Calu3 (cell line): ENCODE measurements around the gene HEMK1. TPM values are rescaled to one million over a fixed set of nuclear protein-coding genes. Genes with fewer than 3 reads are reported as not detected.

Source experiments
- BruUV-seq: library from RNA; stranded (reverse); fragments of 400-500 nt; replicated peaks from 2 replicates; lab custom pipeline; 2021; lab: Mats Ljungman, UMichigan
- CTCF ChIA-PET: fragments of 300-600 bp; sonication (Branson Sonifier 250); formaldehyde crosslinking; loops from one replicate; lab custom pipeline; 2022; ENCODE audit warnings: antibody characterized with exemption; lab: Charles Lee
- DNase-seq: peaks from one replicate; pipeline ENCODE4 v3.0.0; 2022
- H3K27ac Mint-ChIP-seq: one replicate; pipeline ENCODE4 v1.8.0; 2022; ENCODE audit warnings: mixed read lengths; ENCODE audit not compliant: unreplicated experiment
- H3K27me3 Mint-ChIP-seq: one replicate; pipeline ENCODE4 v1.8.0; 2022; ENCODE audit warnings: mixed read lengths; ENCODE audit not compliant: unreplicated experiment
- H3K36me3 Mint-ChIP-seq: one replicate; pipeline ENCODE4 v1.8.0; 2022; ENCODE audit warnings: mild to moderate bottlenecking, moderate library complexity, mixed read lengths; ENCODE audit not compliant: insufficient read depth, unreplicated experiment
- H3K4me1 Mint-ChIP-seq: one replicate; pipeline ENCODE4 v1.8.0; 2022; ENCODE audit warnings: mild to moderate bottlenecking, low read depth, mixed read lengths; ENCODE audit not compliant: unreplicated experiment
- H3K4me3 Mint-ChIP-seq: one replicate; pipeline ENCODE4 v1.8.0; 2022; ENCODE audit warnings: mild to moderate bottlenecking, low read depth, moderate library complexity, mixed read lengths; ENCODE audit not compliant: unreplicated experiment
- H3K9me3 Mint-ChIP-seq: one replicate; pipeline ENCODE4 v1.8.0; 2022; ENCODE audit warnings: low read depth, mixed read lengths; ENCODE audit not compliant: unreplicated experiment
- CTCF ChIP-seq: fragments of 200-600 bp; IDR thresholded peaks from one replicate; pipeline ENCODE4 v1.8.0; 2022; ENCODE audit warnings: antibody characterized with exemption; ENCODE audit not compliant: unreplicated experiment
- intact Hi-C: fragments of 100-400 bp; cut with micrococcal nuclease; formaldehyde crosslinking; loops from one replicate; pipeline ENCODE4 v1.10.0; 2022; ENCODE audit not compliant: unreplicated experiment
- total RNA-seq: library from RNA; stranded (reverse); gene quantifications from 2 replicates; pipeline ENCODE4 v1.2.3, GENCODE V29; 2022

Gene HEMK1
- total RNA-seq, 1 experiment from 2014 or later = 20.0 TPM

- DNase-seq = no peak
- Mint-ChIP-seq H3K27ac (no peak overlapping the region), H3K27me3 (no peaks in the 10 kb centered on the region), H3K36me3 (no peaks in the 10 kb centered on the region), H3K4me1 (no peaks in the 10 kb centered on the region), H3K9me3 (no peaks in the 10 kb centered on the region), H3K4me3 (no peak overlapping the region)
- CTCF ChIA-PET = no interaction called here
- intact Hi-C loops = no loop called here
- no peak for TF ChIP-seq CTCF
- BruUV-seq = no TSS peak
Measured at GRCh38 chr3:50580683-50581458, 11.5 kb downstream of the HEMK1 start.

GRCh38 chr3:50581459-50581842 lies 12.1 kb downstream of the HEMK1 start:
- no TSS peak for BruUV-seq
- CTCF ChIA-PET = no interaction called here

GRCh38 chr3:50582083-50582482 lies 12.8 kb downstream of the HEMK1 start:
- Mint-ChIP-seq H3K36me3 (no peaks in the 10 kb centered on the region), H3K4me3 (no peak overlapping the region), H3K9me3 (no peaks in the 10 kb centered on the region), H3K4me1 (no peaks in the 10 kb centered on the region), H3K27me3 (no peaks in the 10 kb centered on the region), H3K27ac (no peak overlapping the region)
- no peak for DNase-seq
- TF ChIP-seq CTCF = no peak
- CTCF ChIA-PET = no interaction called here
- intact Hi-C loops = no loop called here
- no TSS peak for BruUV-seq

More at GRCh38 chr3:50581459-50581842, 12.1 kb downstream of the HEMK1 start:
- no peak for DNase-seq
- no peak overlapping the region for H3K4me3 Mint-ChIP-seq
- no peaks in the 10 kb centered on the region for H3K9me3 Mint-ChIP-seq
- TF ChIP-seq CTCF = no peak
- H3K4me1 Mint-ChIP-seq = no peaks in the 10 kb centered on the region
- no peak overlapping the region for H3K27ac Mint-ChIP-seq
- H3K27me3 Mint-ChIP-seq = no peaks in the 10 kb centered on the region
- H3K36me3 Mint-ChIP-seq = no peaks in the 10 kb centered on the region
- intact Hi-C loops = no loop called here

- H3K27ac Mint-ChIP-seq = no peak overlapping the region
Measured at GRCh38 chr3:50583897-50584296, 14.6 kb downstream of the HEMK1 start.

More at GRCh38 chr3:50583897-50584296, 14.6 kb downstream of the HEMK1 start:
- intact Hi-C loops = no loop called here
- H3K36me3 Mint-ChIP-seq = peaks cover 6% of the 10 kb centered on the region
- H3K4me1 Mint-ChIP-seq = no peaks in the 10 kb centered on the region
- H3K27me3 Mint-ChIP-seq = no peaks in the 10 kb centered on the region
- CTCF ChIA-PET = no interaction called here
- H3K4me3 Mint-ChIP-seq = no peak overlapping the region
- DNase-seq = no peak
- BruUV-seq = no TSS peak
- H3K9me3 Mint-ChIP-seq = no peaks in the 10 kb centered on the region
- no peak for TF ChIP-seq CTCF
